Sigmoid colon (tissue), 7 donors: ENCODE data around the gene KBTBD12. TPM values are rescaled to one million over a fixed set of nuclear protein-coding genes. Genes with fewer than 3 reads are reported as not detected.
"Not testable (repeated sequence)": the region's sequence is repeated elsewhere in the genome, so short reads cannot be mapped to it uniquely, and the experiment has no call there.

ENCODE experiments used
- DNase-seq: peaks from one replicate; pipeline ENCODE4 v3.0.0-alpha.2; 2019
- H3K27ac ChIP-seq, 4 donors: fragments of 200-600 bp; sonication (generic); one replicate each; pipeline ENCODE4 v1.5.1; 2016 to 2019; ENCODE audit warnings: mild to moderate bottlenecking in 1 of 4
- H3K27me3 ChIP-seq, 3 donors: fragments of 200-600 bp; sonication (generic); one replicate each; pipeline ENCODE4 v1.5.1; 2019; ENCODE audit warnings: mild to moderate bottlenecking in 1 of 3
- H3K36me3 ChIP-seq, 4 donors: fragments of 200-600 bp; sonication (generic); one replicate each; pipeline ENCODE4 v1.5.1; 2016 to 2019
- H3K4me1 ChIP-seq, 4 donors: fragments of 200-600 bp; sonication (generic); one replicate each; pipeline ENCODE4 v1.5.1; 2017 to 2019
- H3K4me3 ChIP-seq, 4 donors: fragments of 200-600 bp; sonication (generic); one replicate each; pipeline ENCODE4 v1.5.1; 2017 to 2019; ENCODE audit warnings: mild to moderate bottlenecking in 2 of 4, moderate library complexity in 1 of 4
- H3K9me3 ChIP-seq, 4 donors: fragments of 200-600 bp in 3 of 4; sonication (generic) in 3 of 4; one replicate each; pipeline versions ENCODE4 v1.5.1 to v1.6.1; 2013 to 2019
- CTCF ChIP-seq, 4 experiments: fragments of 450-650 bp in 3 of 4; fragments of 200-600 bp in 1 of 4; IDR thresholded peaks; one replicate each; pipeline ENCODE4 v1.5.1; 2016 to 2019; ENCODE audit warnings: antibody characterized with exemption in 4 of 4, mild to moderate bottlenecking in 3 of 4, moderate library complexity in 2 of 4
- EP300 ChIP-seq, 4 donors: sonication (generic); formaldehyde crosslinking; IDR thresholded peaks; one replicate each; pipeline ENCODE4 v1.6.1; 2017; ENCODE audit warnings: antibody characterized with exemption in 4 of 4
- POLR2A ChIP-seq, 2 donors: fragments of 450-650 bp; IDR thresholded peaks; one replicate each; pipeline ENCODE4 v1.6.1; 2016; ENCODE audit warnings: antibody characterized with exemption in 2 of 2, mild to moderate bottlenecking in 2 of 2, moderate library complexity in 2 of 2
- POLR2AphosphoS5 ChIP-seq, 4 donors: sonication (generic); formaldehyde crosslinking; IDR thresholded peaks; one replicate each; pipeline ENCODE4 v1.6.1; 2017; ENCODE audit warnings: antibody characterized with exemption in 4 of 4
- WGBS, 2 donors: extraction: QIAGEN DNeasy Blood & Tissue Kit; methylation state at CpG; one replicate each; pipeline ENCODE4 v1.1.7; 2013; 5-methylcytosine and 5-hydroxymethylcytosine counted together
- intact Hi-C: fragments of 100-400 bp; cut with DNase I; formaldehyde crosslinking; loops from one replicate; pipeline ENCODE4 v1.15.1; 2023
- polyA plus RNA-seq, 3 donors: library from polyadenylated mRNA; stranded (reverse); fragments of 200-250 nt; gene quantifications; one replicate each; pipeline ENCODE4 v1.2.3, GENCODE V29; 2013
- total RNA-seq, 4 donors: library from RNA; depleted of rRNA; stranded (reverse); fragments of >200 nt; gene quantifications; one replicate each; pipeline ENCODE4 v1.1.0, GENCODE V29; 2016
- donor health status: healthy with polysubstance abuse.
- donor health status: Bipolar disorder and iron deficiency.
- donor health status: healthy.

Gene KBTBD12
- total and polyA plus RNA-seq, 7 donors = 1.3 to 5.9 (median 2.5) TPM

- no peak for DNase-seq
- H3K27ac ChIP-seq = no peak overlapping the region
- WGBS, 2 donors = 72 to 84% methylated on average over 4 of the region's 4 CpGs
- H3K4me1 ChIP-seq = no peaks in the 10 kb centered on the region
- no peaks in the 10 kb centered on the region for H3K27me3 ChIP-seq
- TF ChIP-seq EP300 (IDR thresholded peaks at IDR 0.05) (no peak), POLR2AphosphoS5 (IDR thresholded peaks at IDR 0.05) (no peak), CTCF (IDR thresholded peaks at IDR 0.05) (no peak), POLR2A (IDR thresholded peaks at IDR 0.05) (no peak)
- no peak overlapping the region for H3K4me3 ChIP-seq
- intact Hi-C loops = no loop called here
- no peaks in the 10 kb centered on the region for H3K9me3 ChIP-seq
- H3K36me3 ChIP-seq = no peaks in the 10 kb centered on the region
Measured at GRCh38 chr3:127870156-127870555, 44.9 kb upstream of the KBTBD12 start.

- 88 to 92% methylated on average over 5 of the region's 5 CpGs for WGBS, 2 donors
- H3K4me3 ChIP-seq, H3K27ac ChIP-seq, H3K9me3 ChIP-seq, intact Hi-C loops, H3K27me3 ChIP-seq, H3K36me3 ChIP-seq, H3K4me1 ChIP-seq, DNase-seq: not testable (repeated sequence)
Measured at GRCh38 chr3:127874097-127874496, 40.9 kb upstream of the KBTBD12 start.

- H3K4me1 ChIP-seq = no peaks in the 10 kb centered on the region
- H3K9me3 ChIP-seq = no peaks in the 10 kb centered on the region
- H3K27ac ChIP-seq = no peak overlapping the region
- 96 to 100% methylated on average over 3 of the region's 3 CpGs for WGBS, 2 donors
- no peaks in the 10 kb centered on the region for H3K36me3 ChIP-seq
- H3K27me3 ChIP-seq = no peaks in the 10 kb centered on the region
- H3K4me3 ChIP-seq = no peak overlapping the region
- no peak for TF ChIP-seq CTCF (IDR thresholded peaks at IDR 0.05)
- DNase-seq = no peak
- intact Hi-C loops = no loop called here
Measured at GRCh38 chr3:127881586-127881985, 33.4 kb upstream of the KBTBD12 start.

GRCh38 chr3:127884041-127884440, 31.0 kb upstream of the KBTBD12 start:
- no peaks in the 10 kb centered on the region for H3K4me1 ChIP-seq

GRCh38 chr3:127886231-127886955, 28.6 kb upstream of the KBTBD12 start:
- intact Hi-C loops = no loop called here
- TF ChIP-seq EP300 (IDR thresholded peaks at IDR 0.05) = no peak
- no peak for TF ChIP-seq POLR2AphosphoS5 (IDR thresholded peaks at IDR 0.05)
- H3K4me3 ChIP-seq = no peak overlapping the region

More at GRCh38 chr3:127884041-127884440, 31.0 kb upstream of the KBTBD12 start:
- Histone ChIP-seq H3K4me3 (no peak overlapping the region), H3K36me3 (no peaks in the 10 kb centered on the region), H3K27me3 (no peaks in the 10 kb centered on the region), H3K27ac (no peak overlapping the region), H3K9me3 (no peaks in the 10 kb centered on the region)
- TF ChIP-seq POLR2A (IDR thresholded peaks at IDR 0.05) (no peak), EP300 (IDR thresholded peaks at IDR 0.05) (no peak), POLR2AphosphoS5 (IDR thresholded peaks at IDR 0.05) (no peak), CTCF (IDR thresholded peaks at IDR 0.05) (no peak)
- intact Hi-C loops = no loop called here
- DNase-seq = no peak

GRCh38 chr3:127886956-127887231, 28.1 kb upstream of the KBTBD12 start:
- Histone ChIP-seq H3K4me3 (no peak overlapping the region), H3K27ac (no peak overlapping the region), H3K9me3 (peaks cover 0 to 7% (median 5%) of the 10 kb centered on the region in 4 donors), H3K36me3 (no peaks in the 10 kb centered on the region), H3K27me3 (no peaks in the 10 kb centered on the region), H3K4me1 (no peaks in the 10 kb centered on the region)
- TF ChIP-seq POLR2AphosphoS5 (IDR thresholded peaks at IDR 0.05) (no peak), EP300 (IDR thresholded peaks at IDR 0.05) (no peak), POLR2A (IDR thresholded peaks at IDR 0.05) (no peak), CTCF (IDR thresholded peaks at IDR 0.05) (no peak)
- intact Hi-C loops = no loop called here
- DNase-seq = no peak

More at GRCh38 chr3:127886231-127886955, 28.6 kb upstream of the KBTBD12 start:
- no peaks in the 10 kb centered on the region for H3K4me1 ChIP-seq
- no peak for DNase-seq
- WGBS, 2 donors = 94% methylated on average over 9 of the region's 9 CpGs
- H3K36me3 ChIP-seq = no peaks in the 10 kb centered on the region
- peaks cover 0 to 7% (median 5%) of the 10 kb centered on the region in 4 donors for H3K9me3 ChIP-seq
- H3K27ac ChIP-seq = no peak overlapping the region
- H3K27me3 ChIP-seq = no peaks in the 10 kb centered on the region
